Measurements from ENCODE around the gene PKP3.

The PKP3 gene

DNA sequence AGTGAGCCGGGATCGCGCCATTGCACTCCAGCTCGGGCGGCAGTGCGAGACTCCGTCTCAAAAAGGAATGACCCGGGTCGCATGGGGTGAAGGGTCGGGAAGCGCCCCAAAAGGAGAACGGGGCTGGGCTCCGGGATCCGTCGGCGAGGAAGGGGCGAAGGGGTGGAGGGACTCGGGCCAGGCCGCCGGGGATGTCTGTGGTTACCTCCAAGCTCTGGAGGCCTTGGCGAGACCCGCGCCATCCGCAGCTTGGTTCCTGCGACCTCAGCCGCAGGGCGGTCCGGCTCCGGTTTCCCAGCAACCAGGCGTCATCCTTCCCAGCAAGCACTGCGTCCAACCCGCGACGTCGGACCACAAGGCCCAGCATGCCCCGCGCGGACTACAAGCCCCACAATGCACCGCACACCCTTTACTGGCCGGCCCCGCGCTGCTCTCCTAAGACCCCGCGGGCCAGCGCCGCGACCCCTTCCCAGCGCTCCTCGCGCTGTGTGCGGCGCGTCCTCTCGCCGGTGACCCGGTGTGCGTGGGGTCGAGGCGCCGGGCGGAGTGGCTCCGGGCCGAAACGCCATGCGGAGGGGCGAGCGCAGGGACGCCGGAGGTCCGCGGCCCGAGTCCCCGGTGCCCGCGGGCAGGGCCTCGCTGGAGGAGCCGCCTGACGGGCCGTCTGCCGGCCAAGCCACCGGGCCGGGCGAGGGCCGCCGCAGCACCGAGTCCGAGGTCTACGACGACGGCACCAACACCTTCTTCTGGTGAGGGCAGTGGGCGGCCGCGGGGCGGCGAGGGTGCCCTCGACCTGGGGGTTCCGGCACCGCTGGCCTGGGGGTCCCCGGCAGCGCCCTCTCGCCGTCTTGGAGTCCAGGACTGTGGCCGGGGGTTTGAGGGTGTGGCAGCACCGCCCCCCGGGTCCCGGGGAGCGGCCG lies 56.1 kb downstream of the PKP3 start, which contains the start of gene PTDSS2:
TSS of gene PTDSS2 (plus strand) at position 391 of the 920 bp plus-strand sequence. CDS start at position 568, 177 bp downstream.
- peak; percentile 97 for DNase-seq

DNA sequence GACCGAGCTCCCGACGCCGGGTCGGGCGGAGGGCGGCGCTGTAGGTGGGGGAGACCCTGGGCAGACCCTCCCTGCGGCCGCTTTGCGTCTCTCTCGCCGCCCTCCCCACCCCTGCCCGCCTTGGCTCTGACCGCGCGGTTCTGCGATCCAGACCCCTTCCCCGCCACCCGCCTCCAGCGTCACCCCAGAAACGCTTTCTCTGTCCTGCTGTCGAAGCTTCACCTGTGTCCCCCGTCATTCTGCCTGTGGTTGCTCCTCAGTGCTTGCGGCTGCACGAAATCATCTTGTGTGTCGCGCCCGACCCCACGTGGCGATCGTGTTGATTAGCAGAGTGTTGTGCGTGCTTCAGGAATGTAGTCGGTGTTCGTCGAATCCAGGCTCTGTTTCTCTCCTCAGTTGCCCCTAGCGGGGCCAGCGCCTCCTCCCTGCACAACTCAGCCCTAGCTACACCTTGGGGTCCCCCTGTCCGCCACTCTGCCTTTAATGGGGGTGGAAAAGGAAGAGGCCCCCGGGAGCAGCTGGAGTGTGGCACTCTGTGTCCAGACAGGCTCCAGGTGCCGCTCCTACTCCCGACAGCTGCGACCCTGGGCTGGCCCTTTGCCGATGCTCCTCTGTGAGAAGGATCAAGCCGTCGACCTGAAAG lies 56.9 kb downstream of the PKP3 start:
- peak; percentile 50 for DNase-seq

- no peak for DNase-seq
Observed at GRCh38 chr11:451738-452137, 57.7 kb downstream of the PKP3 start.

- no peak for DNase-seq
Observed at GRCh38 chr11:452203-452744, 58.3 kb downstream of the PKP3 start.

DNA sequence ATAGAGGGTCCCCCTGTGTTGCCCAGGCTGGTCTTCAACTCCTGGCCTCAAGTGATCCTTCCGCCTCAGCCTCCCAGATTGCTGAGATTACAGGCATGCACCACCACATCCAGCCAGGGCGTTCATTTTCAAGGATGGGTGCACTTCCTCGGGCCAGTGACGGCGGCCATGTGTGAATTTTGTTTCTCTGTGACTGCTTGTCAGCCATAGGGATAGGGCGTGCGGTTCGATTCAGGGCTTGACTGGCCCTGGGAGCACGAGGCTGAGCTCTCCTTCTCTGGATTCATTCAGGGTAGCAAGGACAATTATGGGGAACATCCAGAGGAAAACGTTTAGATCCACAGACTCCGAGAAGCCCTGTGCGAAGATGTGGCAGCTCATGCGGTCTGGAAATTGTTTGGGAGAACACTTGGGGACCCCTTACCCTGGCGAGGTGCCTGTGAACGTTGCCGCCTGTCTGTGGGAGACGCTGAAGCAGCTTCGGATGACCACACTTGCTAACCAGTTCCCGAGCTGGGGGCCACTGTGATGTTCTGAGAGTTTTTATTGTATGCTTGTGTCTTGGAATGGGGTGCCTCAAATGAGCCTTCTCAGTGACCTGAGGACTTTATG lies 59.0 kb downstream of the PKP3 start:
- no peak for DNase-seq

DNA sequence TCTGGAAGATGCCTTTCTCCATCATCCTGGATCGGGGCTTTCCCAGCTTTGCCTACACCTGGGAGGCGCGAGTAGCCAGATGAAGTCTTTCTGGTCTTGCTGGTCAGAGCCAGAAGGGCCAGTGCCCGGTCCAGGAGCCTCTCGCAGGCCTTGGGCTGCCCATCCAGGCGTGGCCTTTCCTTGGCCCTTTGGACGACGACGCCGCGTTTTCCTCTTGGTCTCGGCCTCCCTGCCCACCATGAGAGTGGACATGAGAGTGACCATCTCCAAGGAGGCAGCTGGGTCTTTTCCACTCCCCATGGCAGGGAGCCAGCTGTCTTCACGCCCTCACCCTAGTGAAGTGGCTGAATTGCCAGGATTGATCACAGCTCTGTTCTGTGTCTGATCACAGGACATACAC lies 59.6 kb downstream of the PKP3 start:
- no peak for DNase-seq

DNA sequence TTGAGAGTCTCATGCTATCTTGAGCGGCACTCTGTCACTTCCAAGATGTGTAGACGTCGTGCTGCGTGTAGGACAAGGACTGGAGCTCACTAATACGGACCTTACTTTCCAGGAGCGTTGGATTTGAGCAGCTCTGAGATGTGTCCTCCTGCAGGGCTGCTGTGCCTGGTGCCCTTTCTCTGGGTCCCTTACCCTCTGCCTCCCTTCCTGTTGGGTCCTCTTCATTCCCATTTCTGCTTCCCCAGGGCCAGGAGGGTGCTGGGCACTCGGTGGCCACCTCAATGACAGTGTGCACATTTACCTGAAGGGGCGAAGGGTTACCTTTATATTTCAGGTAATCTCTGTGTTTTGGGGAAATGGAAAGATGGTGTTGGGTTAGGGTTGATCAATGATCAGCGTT lies 60.0 kb downstream of the PKP3 start:
- no peak for DNase-seq

Measured in NCI-H345 (cell line).